IMR-90 (cell line): Measurements from ENCODE around the gene NIPAL1. TPM values are rescaled to one million over a fixed set of nuclear protein-coding genes. Genes with fewer than 3 reads are reported as not detected.

Source experiments
- ATAC-seq: fragments of 200-7000 bp; cut with Tn5 transposase; 2 replicates; pipeline ENCODE4 v1.9.1; 2020; ENCODE audit warnings: low read depth, mild to moderate bottlenecking, moderate library complexity
- BruUV-seq: library from RNA; stranded (reverse); fragments of 400-500 nt; replicated peaks from 2 replicates; lab custom pipeline; 2021; lab: Mats Ljungman, UMichigan
- CTCF ChIA-PET: fragments of 300-600 bp; formaldehyde crosslinking; extraction: SDS; loops from one replicate; lab custom pipeline; 2021; ENCODE audit warnings: antibody characterized with exemption; lab: Yijun Ruan, JAX
- POLR2A ChIA-PET: fragments of 300-600 bp; sonication (Branson Sonifier 250); formaldehyde crosslinking; loops from one replicate; lab custom pipeline; 2022; ENCODE audit warnings: antibody characterized with exemption; ENCODE audit not compliant: unreplicated experiment; lab: Charles Lee
- DNase-seq: peaks from one replicate; pipeline ENCODE4 v3.0.0; 2013
- H2AFZ ChIP-seq: replicated peaks from 2 replicates; pipeline ENCODE3; 2013; ENCODE audit warnings: low read length, mild to moderate bottlenecking; ENCODE audit not compliant: poor library complexity
- H2AK5ac ChIP-seq: 2 replicates; pipeline ENCODE4 v1.6.1; 2013; ENCODE audit warnings: low read depth, low read length, inconsistent platforms
- H2AK9ac ChIP-seq: replicated peaks from 2 replicates; pipeline ENCODE3; 2013; ENCODE audit warnings: mild to moderate bottlenecking, low read depth, low read length, moderate library complexity; ENCODE audit not compliant: poor library complexity
- H2BK120ac ChIP-seq: 2 replicates; pipeline ENCODE4 v1.6.1; 2013; ENCODE audit warnings: low read depth, low read length, inconsistent platforms
- H2BK15ac ChIP-seq: 3 replicates; pipeline ENCODE4 v1.6.1; 2013; ENCODE audit warnings: low read depth, low read length, inconsistent platforms
- H2BK20ac ChIP-seq: 2 replicates; pipeline ENCODE4 v1.6.1; 2013; ENCODE audit warnings: low read depth, mild to moderate bottlenecking, inconsistent platforms, low read length, moderate library complexity
- H2BK5ac ChIP-seq: 2 replicates; pipeline ENCODE4 v1.6.1; 2013; ENCODE audit warnings: mild to moderate bottlenecking, low read depth, low read length, inconsistent platforms; ENCODE audit not compliant: poor library complexity, severe bottlenecking
- H3K14ac ChIP-seq: replicated peaks from 2 replicates; pipeline ENCODE4 v1.6.1; 2013; ENCODE audit warnings: low read depth, low read length, inconsistent platforms
- H3K18ac ChIP-seq: 2 replicates; pipeline ENCODE4 v1.6.1; 2013; ENCODE audit warnings: low read depth, low read length, control low read depth
- H3K23ac ChIP-seq: 2 replicates; pipeline ENCODE4 v1.6.1; 2013; ENCODE audit warnings: low read depth, low read length, inconsistent platforms
- H3K27ac ChIP-seq: 2 replicates; pipeline ENCODE4 v1.5.1; 2013; ENCODE audit warnings: mild to moderate bottlenecking, control low read depth, low read length; ENCODE audit not compliant: insufficient read depth
- H3K27me3 ChIP-seq: 2 replicates; pipeline ENCODE4 v1.6.1; 2013; ENCODE audit warnings: low read length; ENCODE audit not compliant: control insufficient read depth, insufficient read depth
- H3K36me3 ChIP-seq: 2 replicates; pipeline ENCODE4 v1.6.1; 2013; ENCODE audit warnings: low read length, mixed read lengths; ENCODE audit not compliant: control insufficient read depth, insufficient read depth
- H3K4ac ChIP-seq: 2 replicates; pipeline ENCODE4 v1.6.1; 2013; ENCODE audit warnings: low read depth, low read length, inconsistent platforms
- H3K4me1 ChIP-seq: 2 replicates; pipeline ENCODE4 v1.6.1; 2013; ENCODE audit warnings: low read length, mixed read lengths; ENCODE audit not compliant: control insufficient read depth, insufficient read depth
- H3K4me2 ChIP-seq: 2 replicates; pipeline ENCODE4 v1.6.1; 2013; ENCODE audit warnings: low read depth, mild to moderate bottlenecking, control low read depth, low read length, moderate library complexity
- H3K4me3 ChIP-seq: 2 replicates; pipeline ENCODE4 v1.5.1; 2013; ENCODE audit warnings: low read depth, mild to moderate bottlenecking, control low read depth, low read length, moderate library complexity; ENCODE audit not compliant: insufficient read depth
- H3K56ac ChIP-seq: 2 replicates; pipeline ENCODE4 v1.6.1; 2013; ENCODE audit warnings: low read length, inconsistent platforms; ENCODE audit not compliant: insufficient read depth; ENCODE audit errors: extremely low read depth
- H3K79me1 ChIP-seq, 2 experiments: 2 replicates each; pipeline ENCODE4 v1.6.1; 2013; ENCODE audit warnings: low read length in 2 of 2, inconsistent platforms in 1 of 2, low read depth in 1 of 2
- H3K9ac ChIP-seq: 2 replicates; pipeline ENCODE4 v1.6.1; 2013; ENCODE audit warnings: low read depth, low read length, control low read depth
- H3K9me1 ChIP-seq: 2 replicates; pipeline ENCODE4 v1.6.1; 2013; ENCODE audit warnings: low read length, inconsistent platforms; ENCODE audit not compliant: insufficient read depth
- H3K9me3 ChIP-seq: 2 replicates; pipeline ENCODE4 v1.6.1; 2013; ENCODE audit warnings: low read length; ENCODE audit not compliant: control insufficient read depth, insufficient read depth
- H4K20me1 ChIP-seq: 2 replicates; pipeline ENCODE4 v1.6.1; 2013; ENCODE audit warnings: low read length, inconsistent platforms; ENCODE audit not compliant: insufficient read depth
- H4K5ac ChIP-seq: 2 replicates; pipeline ENCODE4 v1.6.1; 2013; ENCODE audit warnings: mild to moderate bottlenecking, low read depth, low read length, control low read depth
- H4K8ac ChIP-seq, 2 experiments: 2 replicates each; pipeline ENCODE4 v1.6.1; 2013; ENCODE audit warnings: low read depth in 2 of 2, low read length in 2 of 2, control low read depth in 1 of 2, inconsistent platforms in 1 of 2
- H4K91ac ChIP-seq: 2 replicates; pipeline ENCODE4 v1.6.1; 2013; ENCODE audit warnings: low read depth, low read length, inconsistent platforms; ENCODE audit not compliant: insufficient read depth
- FOS ChIP-seq: fragments of 150-350 bp; IDR thresholded peaks from 2 replicates; pipeline ENCODE4 v1.6.1; 2016; ENCODE audit warnings: low read depth, low read length
- WGBS, 2 experiments: methylation state at CpG; one replicate each; pipeline versions ENCODE4 v1.1.5 to v1.1.7; 2013; ENCODE audit warnings: missing lambda C conversion rate in 2 of 2; ENCODE audit not compliant: insufficient read length in 1 of 2; ENCODE audit errors: extremely low coverage in 2 of 2; 5-methylcytosine and 5-hydroxymethylcytosine counted together
- dilution Hi-C: fragments of 300-500 bp; cut with HindIII; formaldehyde crosslinking; loops from one replicate; pipeline ENCODE4 v1.14.3; 2018; ENCODE audit warnings: low sequenced_read_pairs; ENCODE audit not compliant: unreplicated experiment
- in situ Hi-C: fragments of 300-500 bp; cut with MboI; formaldehyde crosslinking; loops from 3 replicates; pipeline ENCODE4 v1.14.3; 2019; ENCODE audit warnings: low sequenced_read_pairs, inconsistent platforms, mixed read lengths
- intact Hi-C: fragments of 100-400 bp; cut with micrococcal nuclease; formaldehyde crosslinking; loops from 2 replicates; pipeline ENCODE4 v1.10.0; 2022
- polyA plus RNA-seq, 3 experiments: library from polyadenylated mRNA; depleted of rRNA; stranded (reverse); fragments of >200 nt; gene quantifications; 2 replicates each; pipeline ENCODE4 v1.2.3, GENCODE V29; 2012; ENCODE audit warnings: low replicate concordance in 1 of 3
- total RNA-seq: library from RNA; depleted of rRNA; stranded (reverse); fragments of >200 nt; gene quantifications from 2 replicates; pipeline ENCODE4 v1.2.3, GENCODE V29; 2012

Gene NIPAL1
- total and polyA plus RNA-seq, 2 of the 4 experiments (the other 2 are of a cell fraction), result 0.89 to 1.1 TPM

GRCh38 chr4:48069026-48069425, 52.5 kb downstream of the NIPAL1 start:
- no peak overlapping the region for H2AFZ ChIP-seq
- no peak overlapping the region for H3K4me3 ChIP-seq
- DNase-seq (no peak), ATAC-seq (no peak)
- H3K4me2 ChIP-seq, result no peak overlapping the region
- no peak overlapping the region for H4K5ac ChIP-seq
- no peak overlapping the region for H2BK120ac ChIP-seq
- no peak overlapping the region for H3K27ac ChIP-seq
- in situ Hi-C loops (no loop called here), intact Hi-C loops (no loop called here), dilution Hi-C loops (no loop called here)
- H3K18ac ChIP-seq, result no peak overlapping the region
- no peaks in the 10 kb centered on the region for H3K4me1 ChIP-seq
- H3K9me1 ChIP-seq, result no peaks in the 10 kb centered on the region
- no peak overlapping the region for H2BK15ac ChIP-seq
- H3K14ac ChIP-seq, result no peak overlapping the region
- no peaks in the 10 kb centered on the region for H3K36me3 ChIP-seq
- H4K91ac ChIP-seq, result no peak overlapping the region
- H2AK5ac ChIP-seq, result no peak overlapping the region
- no peak overlapping the region for H2BK5ac ChIP-seq
- no peak overlapping the region for H3K4ac ChIP-seq
- H3K79me1 ChIP-seq, result no peaks in the 10 kb centered on the region
- no peak overlapping the region for H2BK20ac ChIP-seq
- H4K8ac ChIP-seq, result no peak overlapping the region
- POLR2A ChIA-PET, result no interaction called here
- no peak overlapping the region for H3K23ac ChIP-seq
- no peak overlapping the region for H2AK9ac ChIP-seq
- H3K27me3 ChIP-seq, result no peaks in the 10 kb centered on the region; the same call in 1 of the 2 replicates
- no CpG with 5 or more reads among the region's 2 CpGs for WGBS, 2 experiments
- no peak overlapping the region for H3K56ac ChIP-seq
- CTCF ChIA-PET, result no interaction called here
- BruUV-seq, result no TSS peak
- no peaks in the 10 kb centered on the region for H3K9me3 ChIP-seq
- no peaks in the 10 kb centered on the region for H4K20me1 ChIP-seq
- no peak overlapping the region for H3K9ac ChIP-seq
- no peak for TF ChIP-seq FOS
